Osteoblast (primary cell): ENCODE measurements around the gene ATAD3A. TPM values are rescaled to one million over a fixed set of nuclear protein-coding genes. Genes with fewer than 3 reads are reported as not detected.
A peak's percentile ranks its signal among the peaks of the same experiment; 100 is the strongest.
"Not testable (repeated sequence)": the region's sequence is repeated elsewhere in the genome, so short reads cannot be mapped to it uniquely, and the experiment has no call there.

ENCODE experiments used
- DNase-seq: peaks from one replicate; pipeline ENCODE4 v3.0.0; 2011; ENCODE audit warnings: low spot score, mixed read lengths; ENCODE audit not compliant: insufficient read length; ENCODE audit errors: missing footprints
- H2AFZ ChIP-seq: 2 replicates; pipeline ENCODE4 v1.6.0; 2011; ENCODE audit warnings: mild to moderate bottlenecking, low read length
- H3K27ac ChIP-seq: 2 replicates; pipeline ENCODE4 v1.5.1; 2011; ENCODE audit warnings: mild to moderate bottlenecking, low read depth, low read length, moderate library complexity
- H3K27me3 ChIP-seq: 2 replicates; pipeline ENCODE4 v1.6.0; 2012; ENCODE audit warnings: mild to moderate bottlenecking, control low read depth, inconsistent platforms, low read length, moderate library complexity; ENCODE audit not compliant: insufficient read depth
- H3K36me3 ChIP-seq: 2 replicates; pipeline ENCODE4 v1.5.1; 2011; ENCODE audit warnings: mild to moderate bottlenecking, low read length, control low read depth, moderate library complexity; ENCODE audit not compliant: insufficient read depth
- H3K4me1 ChIP-seq: 2 replicates; pipeline ENCODE4 v1.5.1; 2011; ENCODE audit warnings: mild to moderate bottlenecking, low read length, control low read depth, moderate library complexity; ENCODE audit not compliant: insufficient read depth
- H3K4me2 ChIP-seq: 2 replicates; pipeline ENCODE4 v1.6.0; 2011; ENCODE audit warnings: mild to moderate bottlenecking, low read length; ENCODE audit not compliant: insufficient read depth
- H3K4me3 ChIP-seq: fragments of 200-600 bp; sonication (generic); 3 replicates; pipeline ENCODE4 v1.5.1; 2012; ENCODE audit warnings: mild to moderate bottlenecking, low read length, inconsistent platforms; ENCODE audit not compliant: insufficient read depth
- H3K79me2 ChIP-seq: 2 replicates; pipeline ENCODE4 v1.6.0; 2012; ENCODE audit warnings: mild to moderate bottlenecking, low read length, control low read depth, inconsistent platforms; ENCODE audit not compliant: insufficient read depth
- H3K9me3 ChIP-seq: 2 replicates; pipeline ENCODE4 v1.5.1; 2011; ENCODE audit warnings: low read depth, low read length, control low read depth
- H4K20me1 ChIP-seq: 2 replicates; pipeline ENCODE4 v1.6.0; 2012; ENCODE audit warnings: mild to moderate bottlenecking, low read length, control low read depth; ENCODE audit not compliant: insufficient read depth
- CTCF ChIP-seq: IDR thresholded peaks from 2 replicates; pipeline ENCODE4 v1.5.1; 2011; ENCODE audit warnings: mild to moderate bottlenecking, low read depth, low read length, moderate library complexity; ENCODE audit errors: extremely low read depth
- total RNA-seq: library from RNA; depleted of rRNA; stranded (reverse); fragments of >200 nt; gene quantifications from 2 replicates; pipeline ENCODE4 v1.2.3, GENCODE V29; 2012

ATAD3A gene
- total RNA-seq, 1 donor: 19.9 TPM

- DNase-seq: peak; percentile 79
- H4K20me1 ChIP-seq, H3K36me3 ChIP-seq, H3K9me3 ChIP-seq, H3K79me2 ChIP-seq, H3K4me1 ChIP-seq, H3K4me3 ChIP-seq, H3K27me3 ChIP-seq: not testable (repeated sequence)
- peak overlapping the region; percentile 43 for H3K4me2 ChIP-seq
- H2AFZ ChIP-seq: peak overlapping the region; percentile 70
- H3K27ac ChIP-seq: peak overlapping the region; percentile 37
- peak; percentile 52 for TF ChIP-seq CTCF
Measured at GRCh38 chr1:1504777-1505365, 7.1 kb upstream of the ATAD3A start.

GRCh38 chr1:1505366-1505798 lies 6.6 kb upstream of the ATAD3A start:
- H3K27me3 ChIP-seq, H3K79me2 ChIP-seq, H3K9me3 ChIP-seq, H4K20me1 ChIP-seq, H3K36me3 ChIP-seq, H3K4me1 ChIP-seq, H3K4me3 ChIP-seq, DNase-seq: not testable (repeated sequence)
- Histone ChIP-seq H3K4me2 (peak overlapping the region; percentile 43), H3K27ac (peak overlapping the region; percentile 37), H2AFZ (peak overlapping the region; percentile 10)
- TF ChIP-seq CTCF: peak; percentile 15

DNA sequence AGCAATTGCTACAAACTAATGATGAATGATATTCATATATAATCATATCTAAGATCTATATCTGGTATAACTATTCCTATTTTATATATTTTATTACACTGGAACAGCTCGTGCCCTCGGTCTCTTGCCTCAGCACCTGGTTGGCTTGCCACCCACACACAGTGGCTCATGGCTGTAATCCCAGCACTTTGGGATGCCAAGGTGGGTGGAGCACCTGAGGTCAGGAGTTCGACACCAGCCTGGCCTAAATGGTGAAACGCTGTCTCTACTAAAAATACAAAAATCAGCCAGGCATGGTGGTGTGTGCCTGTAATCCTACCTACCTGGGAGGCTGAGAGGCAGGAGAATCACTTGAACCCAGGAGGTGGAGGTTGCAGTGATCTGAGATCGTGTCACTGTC lies 6.2 kb upstream of the ATAD3A start:
- H3K4me3 ChIP-seq, DNase-seq, H3K36me3 ChIP-seq, H3K79me2 ChIP-seq, H3K4me1 ChIP-seq, H4K20me1 ChIP-seq, H3K27me3 ChIP-seq, H3K4me2 ChIP-seq, H3K27ac ChIP-seq, H3K9me3 ChIP-seq: not testable (repeated sequence)
- H2AFZ ChIP-seq: peak overlapping the region; percentile 6

DNA sequence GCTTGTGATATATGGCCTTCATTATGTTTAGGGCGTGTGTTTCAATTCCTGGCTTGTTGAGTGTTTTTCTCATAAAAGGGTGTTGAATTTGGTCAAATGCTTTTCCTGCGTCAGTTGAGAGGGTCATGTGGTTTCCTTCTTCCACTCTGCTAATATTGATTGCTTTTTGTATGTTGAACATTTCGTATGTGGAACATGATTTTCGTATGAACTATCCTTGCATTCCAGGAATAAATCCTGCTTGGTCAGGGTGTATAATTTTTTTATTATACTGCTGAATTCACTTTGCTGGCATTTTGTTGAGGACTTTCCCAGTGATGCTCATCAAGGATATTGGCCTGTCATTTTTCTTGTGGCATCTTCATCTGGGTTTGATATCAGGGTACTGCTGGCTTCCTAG lies 4.7 kb upstream of the ATAD3A start:
- Histone ChIP-seq H3K79me2 (no peaks in the 10 kb centered on the region), H3K4me1 (peaks cover 7% of the 10 kb centered on the region), H3K4me2 (no peak overlapping the region), H3K9me3 (no peaks in the 10 kb centered on the region), H3K27me3 (no peaks in the 10 kb centered on the region), H3K27ac (no peak overlapping the region), H2AFZ (no peak overlapping the region), H4K20me1 (no peaks in the 10 kb centered on the region), H3K36me3 (no peaks in the 10 kb centered on the region), H3K4me3 (no peak overlapping the region)
- peak; percentile 49 for DNase-seq
- TF ChIP-seq CTCF: no peak

- not testable (repeated sequence) for H4K20me1 ChIP-seq, H3K27ac ChIP-seq, H3K36me3 ChIP-seq, H3K4me1 ChIP-seq, H3K4me3 ChIP-seq, H3K27me3 ChIP-seq, H2AFZ ChIP-seq, H3K4me2 ChIP-seq, DNase-seq, H3K79me2 ChIP-seq, H3K9me3 ChIP-seq
Measured at GRCh38 chr1:1508775-1509464, 3.0 kb upstream of the ATAD3A start.

- H3K27ac ChIP-seq, H3K9me3 ChIP-seq, DNase-seq, H4K20me1 ChIP-seq, H3K4me3 ChIP-seq, H3K36me3 ChIP-seq, H3K4me2 ChIP-seq, H2AFZ ChIP-seq, H3K27me3 ChIP-seq, H3K4me1 ChIP-seq: not testable (repeated sequence)
- H3K79me2 ChIP-seq: peaks cover 14% of the 10 kb centered on the region
Measured at GRCh38 chr1:1509465-1509850, 2.5 kb upstream of the ATAD3A start.
